GM18867 (cell line): ENCODE data around the gene CPNE4.
"Not testable (repeated sequence)": the region's sequence is repeated elsewhere in the genome, so short reads cannot be mapped to it uniquely, and the experiment has no call there.

Source experiments
- ATAC-seq: cut with Tn5 transposase; IDR thresholded peaks from one replicate; pipeline ENCODE4 v1.9.1; 2021; ENCODE audit warnings: mild to moderate bottlenecking, moderate library complexity; ENCODE audit not compliant: unreplicated experiment

The CPNE4 gene

GRCh38 chr3:131486545-131486944, 548.3 kb downstream of the CPNE4 start:
- not testable (repeated sequence) for ATAC-seq

- no peak for ATAC-seq
Observed at GRCh38 chr3:131485119-131485518, 549.7 kb downstream of the CPNE4 start.

- no peak for ATAC-seq
Observed at GRCh38 chr3:131484496-131485111, 550.2 kb downstream of the CPNE4 start.
